ENCODE measurements around the gene TUBAL3.

Gene TUBAL3

GRCh38 chr10:5373891-5374611, 30.6 kb downstream of the TUBAL3 start:
- no peak for TF ChIP-seq CTCF (IDR thresholded peaks at IDR 0.05; ENCODE audit: extremely low read depth, missing control alignments)
- no peak for DNase-seq (ENCODE audit: low spot score)

- no peak for TF ChIP-seq CTCF (IDR thresholded peaks at IDR 0.05; ENCODE audit: extremely low read depth, missing control alignments)
- no peak for DNase-seq (ENCODE audit: low spot score)
Measured at GRCh38 chr10:5373307-5373706, 31.3 kb downstream of the TUBAL3 start.

GRCh38 chr10:5370493-5371352, 33.9 kb downstream of the TUBAL3 start:
- DNase-seq (ENCODE audit: low spot score), result no peak
- no peak for TF ChIP-seq CTCF (IDR thresholded peaks at IDR 0.05; ENCODE audit: extremely low read depth, missing control alignments)

- no peak for DNase-seq (ENCODE audit: low spot score)
- no peak for TF ChIP-seq CTCF (IDR thresholded peaks at IDR 0.05; ENCODE audit: extremely low read depth, missing control alignments)
Measured at GRCh38 chr10:5369362-5370158, 35.1 kb downstream of the TUBAL3 start.

- no peak for TF ChIP-seq CTCF (IDR thresholded peaks at IDR 0.05; ENCODE audit: extremely low read depth, missing control alignments)
- DNase-seq (ENCODE audit: low spot score), result no peak
Measured at GRCh38 chr10:5365928-5366327, 38.7 kb downstream of the TUBAL3 start.

- TF ChIP-seq CTCF (IDR thresholded peaks at IDR 0.05; ENCODE audit: extremely low read depth, missing control alignments), result no peak
- DNase-seq (ENCODE audit: low spot score), result no peak
Measured at GRCh38 chr10:5364890-5365338, 39.7 kb downstream of the TUBAL3 start, which contains the start of gene UCN3. Gene UCN3 (plus strand): TSS chr10:5364966. CDS start chr10:5373721, 8,755 bp downstream.

Data from GM20000 (cell line).